ENCODE data around the gene SVIL.
"Not testable (repeated sequence)": the region's sequence is repeated elsewhere in the genome, so short reads cannot be mapped to it uniquely, and the experiment has no call there.

The SVIL gene

GRCh38 chr10:29454250-29454649, 180.5 kb downstream of the SVIL start:
- in situ Hi-C loops (cut with MboI; ENCODE audit: low pct_unique_long_range_greater_than_20kb, low sequenced_read_pairs): no loop called here
- DNase-seq: no peak

- DNase-seq: no peak
- in situ Hi-C loops (cut with MboI; ENCODE audit: low pct_unique_long_range_greater_than_20kb, low sequenced_read_pairs): no loop called here
Measured at GRCh38 chr10:29452546-29452945, 182.2 kb downstream of the SVIL start.

- DNase-seq: no peak
- in situ Hi-C loops (cut with MboI; ENCODE audit: low pct_unique_long_range_greater_than_20kb, low sequenced_read_pairs): no loop called here
Measured at GRCh38 chr10:29451946-29452345, 182.8 kb downstream of the SVIL start.

GRCh38 chr10:29450405-29450804, 184.4 kb downstream of the SVIL start:
- in situ Hi-C loops (cut with MboI; ENCODE audit: low pct_unique_long_range_greater_than_20kb, low sequenced_read_pairs): no loop called here
- no peak for DNase-seq

GRCh38 chr10:29448756-29449592, 185.8 kb downstream of the SVIL start:
- in situ Hi-C loops (cut with MboI; ENCODE audit: low pct_unique_long_range_greater_than_20kb, low sequenced_read_pairs): not testable (repeated sequence)
- peak; percentile 73 for DNase-seq

- in situ Hi-C loops (cut with MboI; ENCODE audit: low pct_unique_long_range_greater_than_20kb, low sequenced_read_pairs): no loop called here
- DNase-seq: no peak
Measured at GRCh38 chr10:29448125-29448524, 186.6 kb downstream of the SVIL start.

- in situ Hi-C loops (cut with MboI; ENCODE audit: low pct_unique_long_range_greater_than_20kb, low sequenced_read_pairs): no loop called here
- no peak for DNase-seq
Measured at GRCh38 chr10:29446327-29446726, 188.4 kb downstream of the SVIL start.

- in situ Hi-C loops (cut with MboI; ENCODE audit: low pct_unique_long_range_greater_than_20kb, low sequenced_read_pairs): no loop called here
- DNase-seq: peak; percentile 56
Measured at GRCh38 chr10:29443745-29444523, 190.8 kb downstream of the SVIL start.

- in situ Hi-C loops (cut with MboI; ENCODE audit: low pct_unique_long_range_greater_than_20kb, low sequenced_read_pairs): no loop called here
- no peak for DNase-seq
Measured at GRCh38 chr10:29440981-29441380, 193.8 kb downstream of the SVIL start.

GRCh38 chr10:29439005-29439404, 195.8 kb downstream of the SVIL start:
- DNase-seq; in situ Hi-C loops (cut with MboI; ENCODE audit: low pct_unique_long_range_greater_than_20kb, low sequenced_read_pairs): not testable (repeated sequence)

GRCh38 chr10:29438271-29438670, 196.5 kb downstream of the SVIL start:
- in situ Hi-C loops (cut with MboI; ENCODE audit: low pct_unique_long_range_greater_than_20kb, low sequenced_read_pairs): no loop called here
- no peak for DNase-seq

- DNase-seq: no peak
- in situ Hi-C loops (cut with MboI; ENCODE audit: low pct_unique_long_range_greater_than_20kb, low sequenced_read_pairs): no loop called here
Measured at GRCh38 chr10:29437871-29438270, 196.9 kb downstream of the SVIL start.

GRCh38 chr10:29435809-29436501, 198.8 kb downstream of the SVIL start:
- in situ Hi-C loops (cut with MboI; ENCODE audit: low pct_unique_long_range_greater_than_20kb, low sequenced_read_pairs): no loop called here
- no peak for DNase-seq

- DNase-seq: no peak
- in situ Hi-C loops (cut with MboI; ENCODE audit: low pct_unique_long_range_greater_than_20kb, low sequenced_read_pairs): no loop called here
Measured at GRCh38 chr10:29434111-29434510, 200.7 kb downstream of the SVIL start.

- in situ Hi-C loops (cut with MboI; ENCODE audit: low pct_unique_long_range_greater_than_20kb, low sequenced_read_pairs): no loop called here
- DNase-seq: no peak
Measured at GRCh38 chr10:29431711-29432110, 203.1 kb downstream of the SVIL start.

GRCh38 chr10:29430101-29430500, 204.7 kb downstream of the SVIL start:
- DNase-seq: no peak
- in situ Hi-C loops (cut with MboI; ENCODE audit: low pct_unique_long_range_greater_than_20kb, low sequenced_read_pairs): no loop called here

- in situ Hi-C loops (cut with MboI; ENCODE audit: low pct_unique_long_range_greater_than_20kb, low sequenced_read_pairs): no loop called here
- no peak for DNase-seq
Measured at GRCh38 chr10:29428486-29428885, 206.3 kb downstream of the SVIL start.

GRCh38 chr10:29427667-29428066, 207.1 kb downstream of the SVIL start:
- DNase-seq: no peak
- in situ Hi-C loops (cut with MboI; ENCODE audit: low pct_unique_long_range_greater_than_20kb, low sequenced_read_pairs): no loop called here

- in situ Hi-C loops (cut with MboI; ENCODE audit: low pct_unique_long_range_greater_than_20kb, low sequenced_read_pairs): no loop called here
- no peak for DNase-seq
Measured at GRCh38 chr10:29426420-29426819, 208.4 kb downstream of the SVIL start.

GRCh38 chr10:29424017-29424416, 210.8 kb downstream of the SVIL start:
- DNase-seq: no peak
- in situ Hi-C loops (cut with MboI; ENCODE audit: low pct_unique_long_range_greater_than_20kb, low sequenced_read_pairs): no loop called here
